Rectal smooth muscle tissue (tissue), 1 donor: ENCODE data around the gene PIGR.

ENCODE experiments used
- H3K27ac ChIP-seq: one replicate; pipeline ENCODE4 v1.7.0; 2013; ENCODE audit warnings: low read depth, low read length, inconsistent platforms
- H3K27me3 ChIP-seq: one replicate; pipeline ENCODE4 v1.7.0; 2013; ENCODE audit warnings: low read length; ENCODE audit not compliant: control insufficient read depth, insufficient read depth
- H3K36me3 ChIP-seq: one replicate; pipeline ENCODE4 v1.7.0; 2013; ENCODE audit warnings: low read length; ENCODE audit not compliant: control insufficient read depth, insufficient read depth
- H3K4me1 ChIP-seq: one replicate; pipeline ENCODE4 v1.7.0; 2013; ENCODE audit warnings: low read length; ENCODE audit not compliant: control insufficient read depth, insufficient read depth
- H3K4me3 ChIP-seq: one replicate; pipeline ENCODE4 v1.7.0; 2013; ENCODE audit warnings: low read length
- H3K9ac ChIP-seq: one replicate; pipeline ENCODE4 v1.7.0; 2013; ENCODE audit warnings: low read length

PIGR gene

DNA sequence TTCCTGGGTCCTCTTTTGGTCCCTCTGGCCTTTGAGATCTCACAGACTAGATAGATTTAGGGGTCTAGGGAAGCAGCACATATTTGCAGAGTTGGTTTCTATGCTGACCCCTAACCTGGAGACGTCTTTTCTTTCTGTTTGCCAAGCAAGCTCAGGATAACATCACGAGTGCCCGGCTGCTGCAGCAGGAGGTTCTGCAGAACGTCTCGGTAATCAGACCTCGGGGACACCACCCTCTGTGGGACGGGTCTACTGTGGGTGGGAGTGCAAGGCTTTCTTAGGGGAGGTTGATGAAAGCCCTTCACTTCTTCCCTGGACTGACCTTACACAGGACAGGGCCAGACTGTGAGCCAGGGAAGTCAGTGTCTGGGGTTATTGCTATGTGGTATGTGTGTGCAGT is 46.1 kb downstream of the PIGR start:
- H3K27me3 ChIP-seq: no peaks in the 10 kb centered on the region
- no peak overlapping the region for H3K9ac ChIP-seq

DNA sequence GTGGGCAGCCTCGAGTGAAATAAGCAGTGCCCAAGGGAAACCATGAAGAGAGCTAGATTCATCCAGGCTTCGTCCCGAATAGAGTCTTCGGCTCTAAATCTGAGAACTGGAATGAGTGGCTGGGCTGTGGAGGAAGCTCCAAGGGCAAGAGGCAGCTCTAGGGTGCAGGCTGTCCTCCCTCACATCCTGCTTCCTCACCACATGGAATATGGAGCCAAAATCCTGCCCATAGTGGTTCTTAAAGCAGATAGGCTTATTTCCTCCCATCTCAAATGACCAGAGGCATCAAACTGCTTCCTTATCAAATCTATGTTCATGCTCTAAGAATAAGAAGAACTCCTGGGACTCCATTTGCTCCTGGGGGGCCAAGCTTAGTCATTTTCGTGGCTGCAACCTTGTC is 46.5 kb downstream of the PIGR start:
- H3K27me3 ChIP-seq: no peaks in the 10 kb centered on the region

More for the DNA sequence above, 46.1 kb downstream of the PIGR start:
- H3K4me3 ChIP-seq: no peak overlapping the region
- no peak overlapping the region for H3K27ac ChIP-seq
- no peaks in the 10 kb centered on the region for H3K4me1 ChIP-seq
- no peaks in the 10 kb centered on the region for H3K36me3 ChIP-seq

DNA sequence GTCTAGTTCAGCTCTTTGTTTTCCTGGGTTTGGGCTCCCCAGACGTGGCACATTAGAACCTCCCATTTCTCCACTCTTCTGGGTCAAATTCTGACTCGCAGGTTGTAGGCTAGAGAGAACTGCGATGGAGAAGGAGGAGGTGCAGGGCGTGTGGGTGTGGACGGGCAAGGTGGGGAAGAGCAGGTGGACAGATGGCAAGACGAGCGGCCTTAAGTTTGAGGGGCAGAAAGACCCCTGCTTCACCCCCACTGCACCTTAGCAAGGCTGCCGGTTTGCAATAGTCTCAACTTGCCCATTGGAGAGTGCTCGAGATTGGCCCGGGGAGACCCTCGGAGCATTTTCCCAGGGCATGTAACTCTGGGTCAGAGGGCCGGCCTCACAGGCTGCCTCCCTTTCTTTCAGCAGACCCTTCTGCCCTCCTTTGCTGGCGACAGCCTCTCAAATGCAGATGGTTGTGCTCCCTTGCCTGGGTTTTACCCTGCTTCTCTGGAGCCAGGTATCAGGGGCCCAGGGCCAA is 47.3 kb downstream of the PIGR start:
- no peak overlapping the region for H3K27ac ChIP-seq
- no peak overlapping the region for H3K4me3 ChIP-seq
- H3K36me3 ChIP-seq: no peaks in the 10 kb centered on the region
- H3K9ac ChIP-seq: no peak overlapping the region
- H3K4me1 ChIP-seq: no peaks in the 10 kb centered on the region
- no peaks in the 10 kb centered on the region for H3K27me3 ChIP-seq

More for the DNA sequence above, 46.5 kb downstream of the PIGR start:
- H3K36me3 ChIP-seq: no peaks in the 10 kb centered on the region
- H3K4me3 ChIP-seq: no peak overlapping the region
- no peak overlapping the region for H3K9ac ChIP-seq
- no peaks in the 10 kb centered on the region for H3K4me1 ChIP-seq
- H3K27ac ChIP-seq: no peak overlapping the region

DNA sequence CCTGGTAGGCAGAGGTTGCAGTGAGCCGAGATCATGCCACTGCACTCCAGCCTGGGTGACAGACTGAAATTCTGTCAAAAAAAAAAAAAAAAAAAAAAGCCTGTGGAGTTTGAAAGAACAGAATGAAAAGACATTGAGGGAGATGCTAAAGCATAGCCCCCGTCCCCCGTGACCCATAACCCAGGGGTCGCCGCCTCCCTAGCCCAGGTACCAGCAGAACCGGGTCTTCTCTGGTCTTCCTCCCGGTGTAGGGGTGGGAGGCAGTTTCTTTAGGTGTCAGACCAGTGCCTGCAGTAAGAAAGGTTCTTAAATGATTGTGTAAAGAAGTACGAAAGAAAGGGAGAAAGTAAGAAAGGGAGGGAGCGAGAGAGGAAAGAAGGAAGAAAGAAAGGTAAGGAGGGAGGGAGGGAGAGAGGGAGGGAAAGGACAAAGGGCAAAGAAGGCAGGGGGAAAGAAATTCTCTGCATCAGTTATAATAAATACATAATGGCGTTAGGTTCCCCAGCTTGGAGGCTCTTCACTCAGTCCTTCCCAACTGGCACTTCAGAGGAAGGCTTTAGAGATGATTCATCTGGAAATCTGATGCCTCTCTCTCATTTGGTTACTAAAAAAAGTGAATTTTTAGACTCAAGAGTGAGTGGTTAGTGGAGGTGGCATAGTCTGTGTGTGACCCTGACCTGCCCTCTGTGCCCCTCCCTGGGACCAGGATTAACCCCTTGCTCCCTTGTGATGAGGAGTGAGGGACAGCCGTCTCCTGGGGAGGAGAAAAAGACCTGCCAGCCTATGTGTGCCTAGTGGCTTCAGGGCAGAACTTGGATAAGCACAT is 48.0 kb downstream of the PIGR start:
- Histone ChIP-seq H3K36me3 (no peaks in the 10 kb centered on the region), H3K27ac (no peak overlapping the region)

DNA sequence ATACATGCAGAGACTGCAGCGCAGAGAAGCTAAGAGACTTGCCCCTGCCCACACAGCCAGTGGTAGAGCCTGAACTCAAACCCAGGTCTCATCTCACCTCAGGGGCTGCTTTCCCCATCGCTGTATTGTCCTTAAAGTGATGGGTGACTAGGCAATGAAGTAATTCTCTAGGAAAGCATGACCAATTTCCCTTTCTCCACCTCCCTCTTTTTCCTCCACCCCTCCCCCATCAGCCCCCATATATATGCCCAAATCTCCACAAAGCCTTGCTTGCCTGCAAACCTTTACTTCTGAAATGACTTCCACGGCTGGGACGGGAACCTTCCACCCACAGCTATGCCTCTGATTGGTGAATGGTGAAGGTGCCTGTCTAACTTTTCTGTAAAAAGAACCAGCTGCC is 49.1 kb downstream of the PIGR start, which contains the start of gene IL24:
Gene IL24, plus strand, starts transcription at position 269 of the 400 bp plus-strand sequence. CDS start 390 bp downstream, outside the sequence.
- no peak within 1 kb of the TSS for H3K4me3 ChIP-seq
- H3K27ac ChIP-seq: no peak within 1 kb of the TSS
- no peaks in the 10 kb centered on the region for H3K36me3 ChIP-seq
- H3K27me3 ChIP-seq: no peaks in the 10 kb centered on the region
- no peak within 1 kb of the TSS for H3K9ac ChIP-seq
- no peaks in the 10 kb centered on the region for H3K4me1 ChIP-seq

More for the DNA sequence above, 48.0 kb downstream of the PIGR start:
- Histone ChIP-seq H3K4me1 (no peaks in the 10 kb centered on the region), H3K9ac (no peak overlapping the region), H3K27me3 (no peaks in the 10 kb centered on the region), H3K4me3 (no peak overlapping the region)

DNA sequence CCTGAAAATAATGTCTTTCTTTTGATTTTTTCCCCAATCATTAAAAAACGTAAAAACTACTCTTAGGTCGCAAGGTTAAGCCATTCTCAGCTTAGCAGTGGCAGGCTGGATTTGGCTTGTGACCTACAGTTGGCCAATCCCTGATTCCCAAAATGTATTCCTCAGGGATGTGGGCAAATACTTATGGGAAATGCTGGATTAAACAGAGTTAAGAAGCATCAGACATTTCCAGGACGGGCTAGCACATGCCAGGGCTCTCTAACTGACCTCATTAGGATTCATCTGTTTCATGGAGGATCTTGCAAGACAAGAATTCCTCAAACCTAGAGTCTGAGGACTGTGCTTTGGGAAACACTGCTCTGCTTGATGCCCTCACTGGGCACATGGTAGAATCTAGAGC is 50.0 kb downstream of the PIGR start:
- Histone ChIP-seq H3K9ac (no peak overlapping the region), H3K4me3 (no peak overlapping the region), H3K27me3 (no peaks in the 10 kb centered on the region), H3K36me3 (no peaks in the 10 kb centered on the region), H3K4me1 (no peaks in the 10 kb centered on the region), H3K27ac (no peak overlapping the region)

DNA sequence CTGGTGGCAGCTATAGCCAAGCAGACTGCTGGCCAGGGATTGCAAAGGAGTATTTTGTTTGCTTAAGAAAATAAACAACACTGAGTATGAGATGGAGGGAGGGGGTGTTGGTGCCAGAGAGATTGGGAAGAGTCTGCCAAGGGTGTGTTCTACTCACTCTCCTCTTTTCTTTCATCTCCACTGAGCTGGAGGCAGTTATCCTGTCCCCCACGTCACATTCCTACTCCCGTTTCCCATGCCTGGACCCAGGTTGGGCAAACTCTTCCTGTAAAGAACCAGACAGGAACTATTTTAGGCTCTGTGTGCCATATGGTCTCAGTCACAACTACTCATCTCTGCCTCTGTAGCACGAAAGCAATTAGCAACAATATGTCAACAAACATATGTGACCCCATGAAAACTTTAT is 50.4 kb downstream of the PIGR start:
- H3K27ac ChIP-seq: no peak overlapping the region
- no peaks in the 10 kb centered on the region for H3K4me1 ChIP-seq
- H3K4me3 ChIP-seq: no peak overlapping the region
- no peaks in the 10 kb centered on the region for H3K36me3 ChIP-seq
- H3K27me3 ChIP-seq: no peaks in the 10 kb centered on the region
- H3K9ac ChIP-seq: no peak overlapping the region

DNA sequence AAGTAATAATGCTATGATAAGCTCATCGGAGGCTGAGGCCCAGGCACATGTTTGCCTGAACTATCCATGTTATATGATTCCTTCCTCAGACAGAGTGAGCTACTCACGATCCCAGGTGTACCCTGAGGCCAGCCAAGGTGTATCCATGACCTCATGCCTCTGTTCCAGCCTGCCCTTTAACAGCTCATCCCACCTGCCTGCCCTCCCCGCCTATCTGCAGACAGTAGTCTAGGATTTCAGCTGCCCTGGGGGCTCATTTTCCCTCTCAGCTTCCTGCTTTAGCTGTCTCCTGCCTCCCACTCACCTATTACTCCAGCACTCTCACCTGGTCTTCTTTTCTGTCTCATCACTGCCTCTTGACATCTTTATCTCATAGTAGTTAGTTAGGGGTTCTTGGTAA is 50.9 kb downstream of the PIGR start:
- H3K4me1 ChIP-seq: no peaks in the 10 kb centered on the region
- no peak overlapping the region for H3K27ac ChIP-seq
- H3K36me3 ChIP-seq: no peaks in the 10 kb centered on the region
- H3K9ac ChIP-seq: no peak overlapping the region
- no peaks in the 10 kb centered on the region for H3K27me3 ChIP-seq
- H3K4me3 ChIP-seq: no peak overlapping the region

DNA sequence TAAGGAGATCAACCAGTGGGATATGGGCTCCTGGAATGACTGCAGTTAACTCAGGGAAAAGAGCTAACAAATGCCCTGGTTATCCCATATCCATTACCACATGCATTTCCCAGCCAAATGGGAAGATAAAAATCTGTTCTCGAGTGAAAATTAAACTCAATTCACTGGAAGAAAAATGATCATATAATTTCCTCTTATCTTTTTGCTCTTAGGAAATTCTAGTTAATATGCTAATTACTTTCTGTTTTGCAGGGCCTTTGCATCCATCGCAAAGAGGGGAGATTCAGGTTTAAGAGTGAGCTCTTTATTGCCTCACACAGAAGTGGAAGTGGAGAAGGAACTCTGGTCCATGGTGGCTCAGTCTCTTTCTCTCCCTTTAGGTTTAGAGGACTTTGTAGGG is 52.9 kb downstream of the PIGR start:
- H3K27ac ChIP-seq: no peak overlapping the region
- H3K4me1 ChIP-seq: no peaks in the 10 kb centered on the region
- H3K36me3 ChIP-seq: no peaks in the 10 kb centered on the region
- H3K27me3 ChIP-seq: no peaks in the 10 kb centered on the region
- no peak overlapping the region for H3K4me3 ChIP-seq
- no peak overlapping the region for H3K9ac ChIP-seq

DNA sequence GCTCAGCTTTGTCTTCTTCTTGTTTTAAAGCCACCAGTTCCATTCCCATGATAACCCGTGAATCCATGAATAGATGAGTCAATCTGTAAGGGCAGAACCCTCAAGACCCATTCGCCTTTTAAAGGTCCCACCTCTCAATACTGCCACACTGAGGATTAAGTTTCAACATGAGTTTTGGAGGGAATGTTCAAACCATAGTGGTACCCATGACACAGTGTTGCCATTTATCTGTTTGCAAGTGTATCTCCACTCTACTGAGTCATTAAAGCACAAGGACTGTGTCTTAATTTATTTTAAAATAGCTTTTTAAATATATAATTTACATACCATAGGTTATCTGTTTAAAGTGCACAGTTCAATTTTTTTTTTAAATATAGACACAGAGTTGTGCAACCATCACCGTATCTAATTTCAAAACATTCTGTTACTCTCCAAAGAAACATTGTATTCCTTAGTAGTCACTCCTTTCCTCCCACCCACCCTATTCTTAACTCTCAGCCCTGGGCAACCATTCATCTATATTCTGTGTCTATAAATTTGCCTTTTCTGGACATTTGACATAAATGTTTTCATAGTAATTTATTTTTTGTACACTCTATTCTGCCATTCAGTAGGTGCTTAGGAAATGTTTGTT is 53.8 kb downstream of the PIGR start:
- Histone ChIP-seq H3K9ac (no peak overlapping the region), H3K4me3 (no peak overlapping the region), H3K27me3 (no peaks in the 10 kb centered on the region), H3K4me1 (no peaks in the 10 kb centered on the region), H3K27ac (no peak overlapping the region), H3K36me3 (no peaks in the 10 kb centered on the region)

DNA sequence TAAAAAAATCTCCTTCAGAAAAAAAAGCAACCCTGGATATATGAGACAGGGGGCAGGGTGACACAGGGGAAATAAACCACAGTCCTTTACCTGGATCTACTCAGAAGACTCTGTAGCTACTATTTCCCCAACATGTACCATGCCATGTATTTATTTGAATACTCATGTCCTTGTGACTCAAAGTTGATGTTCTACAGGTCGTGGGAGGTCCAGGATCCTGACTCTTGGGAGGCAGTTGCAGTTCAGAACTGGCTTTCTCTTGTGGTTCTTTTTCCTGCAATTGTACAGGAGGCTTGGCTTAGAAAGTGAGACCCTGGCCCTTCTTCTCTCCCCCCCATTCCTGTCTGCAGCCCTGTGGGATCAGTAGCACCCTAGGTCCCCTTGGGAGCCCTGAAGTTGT is 54.9 kb downstream of the PIGR start:
- no peaks in the 10 kb centered on the region for H3K36me3 ChIP-seq

DNA sequence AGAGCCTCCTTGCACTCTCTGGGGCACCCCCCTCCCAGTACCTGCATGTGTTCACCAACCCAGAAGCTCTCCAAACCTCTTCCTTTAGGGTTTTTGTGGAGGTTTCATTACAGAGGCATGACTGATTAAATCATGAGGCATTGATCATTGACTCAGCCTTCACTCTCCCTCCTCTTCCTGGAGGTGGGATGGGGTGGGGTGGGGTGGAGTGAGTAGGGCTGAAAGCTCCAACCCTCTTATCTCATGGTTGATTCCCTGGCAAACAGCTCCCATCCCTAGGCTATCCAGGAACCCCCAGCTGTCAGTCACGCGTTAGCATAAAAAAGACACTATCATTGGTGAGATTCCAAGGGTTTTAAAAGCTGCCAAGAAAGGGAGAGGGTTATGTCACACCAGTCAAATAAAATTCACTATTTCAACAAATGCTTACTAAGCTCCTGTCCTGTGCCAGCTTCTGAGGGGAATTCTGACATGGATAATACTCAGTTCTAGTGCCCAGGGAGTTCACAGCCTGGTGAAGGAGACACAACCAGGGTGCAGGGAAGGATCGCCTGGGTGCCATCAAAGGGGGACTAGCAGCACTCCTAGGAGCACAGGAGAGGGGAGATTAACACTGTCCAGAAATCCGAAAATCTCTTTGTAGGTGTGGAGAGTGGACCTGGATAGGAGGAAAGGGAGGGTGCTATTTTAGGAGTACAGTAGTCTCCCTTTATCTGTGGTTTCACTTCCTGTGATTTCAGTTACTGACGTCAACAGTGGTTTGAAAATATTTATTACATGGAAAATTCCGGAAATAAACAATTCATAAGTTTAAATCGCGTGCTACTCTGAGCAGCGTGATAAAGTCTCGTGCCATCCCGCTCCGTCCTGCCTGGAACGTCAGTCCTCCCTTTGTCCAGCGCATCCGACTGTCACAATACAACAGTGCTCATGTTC is 55.9 kb downstream of the PIGR start:
- Histone ChIP-seq H3K4me1 (no peaks in the 10 kb centered on the region), H3K27ac (no peak overlapping the region)

More for the DNA sequence above, 54.9 kb downstream of the PIGR start:
- Histone ChIP-seq H3K27me3 (no peaks in the 10 kb centered on the region), H3K4me3 (no peak overlapping the region), H3K27ac (no peak overlapping the region), H3K9ac (no peak overlapping the region), H3K4me1 (no peaks in the 10 kb centered on the region)

More for the DNA sequence above, 55.9 kb downstream of the PIGR start:
- Histone ChIP-seq H3K9ac (no peak overlapping the region), H3K4me3 (no peak overlapping the region), H3K36me3 (no peaks in the 10 kb centered on the region), H3K27me3 (no peaks in the 10 kb centered on the region)
